H9 (cell line): Measurements from ENCODE around the gene PLPP7. TPM values are rescaled to one million over a fixed set of nuclear protein-coding genes. Genes with fewer than 3 reads are reported as not detected.

Source experiments
- DNase-seq: peaks from one replicate; pipeline ENCODE4 v3.0.0-alpha.2; 2017
- H2AFZ ChIP-seq: one replicate; pipeline ENCODE4 v1.6.1; 2013; ENCODE audit warnings: mild to moderate bottlenecking, low read length, control low read depth, moderate library complexity
- H2AK5ac ChIP-seq: 2 replicates; pipeline ENCODE4 v1.6.1; 2013; ENCODE audit warnings: low read length, control low read depth, mixed read lengths; ENCODE audit not compliant: insufficient read length
- H2BK120ac ChIP-seq: one replicate; pipeline ENCODE4 v1.6.1; 2013; ENCODE audit warnings: low read depth, mild to moderate bottlenecking, low read length, control low read depth, inconsistent platforms; ENCODE audit not compliant: poor library complexity, severe bottlenecking
- H2BK12ac ChIP-seq: 2 replicates; pipeline ENCODE4 v1.6.1; 2013; ENCODE audit warnings: low read length, control low read depth, mixed read lengths, low read depth; ENCODE audit not compliant: insufficient read length
- H2BK15ac ChIP-seq: 2 replicates; pipeline ENCODE4 v1.6.1; 2013; ENCODE audit warnings: low read depth, low read length, control low read depth
- H2BK20ac ChIP-seq: one replicate; pipeline ENCODE4 v1.6.1; 2013; ENCODE audit warnings: low read depth, mild to moderate bottlenecking, low read length, control low read depth, inconsistent platforms; ENCODE audit not compliant: poor library complexity, severe bottlenecking
- H2BK5ac ChIP-seq: 2 replicates; pipeline ENCODE4 v1.6.1; 2013; ENCODE audit warnings: low read length, control low read depth, mixed read lengths; ENCODE audit not compliant: insufficient read length
- H3K14ac ChIP-seq: 2 replicates; pipeline ENCODE4 v1.6.1; 2013; ENCODE audit warnings: low read length, control low read depth; ENCODE audit not compliant: insufficient read depth
- H3K18ac ChIP-seq: 2 replicates; pipeline ENCODE4 v1.6.1; 2013; ENCODE audit warnings: low read depth, mild to moderate bottlenecking, mixed read lengths, low read length, control low read depth; ENCODE audit not compliant: insufficient read length
- H3K23ac ChIP-seq: 2 replicates; pipeline ENCODE4 v1.6.1; 2013; ENCODE audit warnings: low read length, control low read depth, mixed read lengths, low read depth; ENCODE audit not compliant: insufficient read length
- H3K23me2 ChIP-seq: 2 replicates; pipeline ENCODE4 v1.6.1; 2013; ENCODE audit warnings: low read depth, mild to moderate bottlenecking, mixed read lengths, low read length, control low read depth; ENCODE audit not compliant: insufficient read length, poor library complexity, severe bottlenecking
- H3K27ac ChIP-seq: 2 replicates; pipeline ENCODE4 v1.5.1; 2013; ENCODE audit warnings: low read length, control low read depth, mixed read lengths, low read depth; ENCODE audit not compliant: insufficient read length
- H3K27me3 ChIP-seq: 2 replicates; pipeline ENCODE4 v1.6.1; 2013; ENCODE audit warnings: low read length, control low read depth, inconsistent platforms; ENCODE audit not compliant: insufficient read depth
- H3K4ac ChIP-seq: 2 replicates; pipeline ENCODE4 v1.6.1; 2013; ENCODE audit warnings: low read depth, mild to moderate bottlenecking, control low read depth, inconsistent platforms, low read length, moderate library complexity
- H3K4me1 ChIP-seq: 2 replicates; pipeline ENCODE4 v1.6.1; 2013; ENCODE audit warnings: low read length, control low read depth, inconsistent platforms; ENCODE audit not compliant: insufficient read depth
- H3K4me2 ChIP-seq: 2 replicates; pipeline ENCODE4 v1.6.1; 2013; ENCODE audit warnings: low read length, control low read depth, mixed read lengths; ENCODE audit not compliant: insufficient read length, insufficient read depth
- H3K56ac ChIP-seq: 2 replicates; pipeline ENCODE4 v1.6.1; 2013; ENCODE audit warnings: low read depth, mild to moderate bottlenecking, mixed read lengths, low read length, control low read depth; ENCODE audit not compliant: insufficient read length
- H3K79me1 ChIP-seq: 2 replicates; pipeline ENCODE4 v1.6.1; 2013; ENCODE audit warnings: low read depth, mild to moderate bottlenecking, moderate library complexity, low read length, control low read depth, inconsistent platforms; ENCODE audit not compliant: insufficient read depth, poor library complexity, severe bottlenecking
- H3K79me2 ChIP-seq: 2 replicates; pipeline ENCODE4 v1.6.1; 2013; ENCODE audit warnings: low read length, control low read depth, inconsistent platforms; ENCODE audit not compliant: insufficient read depth
- H3K9ac ChIP-seq: 2 replicates; pipeline ENCODE4 v1.6.1; 2013; ENCODE audit warnings: low read length, control low read depth, mixed read lengths; ENCODE audit not compliant: insufficient read length; ENCODE audit errors: extremely low read depth
- H3K9me3 ChIP-seq: one replicate; pipeline ENCODE4 v1.6.1; 2013; ENCODE audit warnings: low read depth, low read length, inconsistent platforms; ENCODE audit not compliant: control insufficient read depth
- H3T11ph ChIP-seq: one replicate; pipeline ENCODE4 v1.6.1; 2013; ENCODE audit warnings: mild to moderate bottlenecking, low read length, control low read depth, inconsistent platforms
- H4K20me1 ChIP-seq: one replicate; pipeline ENCODE4 v1.6.1; 2013; ENCODE audit not compliant: control insufficient read depth, insufficient read length, insufficient read depth
- H4K5ac ChIP-seq: 2 replicates; pipeline ENCODE4 v1.6.1; 2013; ENCODE audit warnings: low read depth, mild to moderate bottlenecking, mixed read lengths, low read length, control low read depth; ENCODE audit not compliant: insufficient read length
- H4K8ac ChIP-seq: replicated peaks from 2 replicates; pipeline ENCODE4 v1.6.1; 2013; ENCODE audit warnings: low read length, control low read depth, mixed read lengths, low read depth; ENCODE audit not compliant: insufficient read length
- H4K91ac ChIP-seq: 2 replicates; pipeline ENCODE4 v1.6.1; 2013; ENCODE audit warnings: low read depth, mild to moderate bottlenecking, moderate library complexity, mixed read lengths, low read length, control low read depth; ENCODE audit not compliant: insufficient read length
- H3K27ac Mint-ChIP-seq, 3 experiments: 2 replicates in 2 of 3; 3 replicates in 1 of 3; pipeline ENCODE4 v1.8.0; 2020 to 2021; ENCODE audit warnings: mixed read lengths in 3 of 3, mild to moderate bottlenecking in 1 of 3, moderate library complexity in 1 of 3
- H3K27me3 Mint-ChIP-seq: 2 replicates; pipeline ENCODE4 v1.8.0; 2021; ENCODE audit warnings: low read depth, mild to moderate bottlenecking, moderate library complexity, mixed read lengths
- H3K36me3 Mint-ChIP-seq, 3 experiments: 2 replicates in 2 of 3; 3 replicates in 1 of 3; pipeline ENCODE4 v1.8.0; 2020 to 2021; ENCODE audit warnings: low read depth in 3 of 3, mixed read lengths in 3 of 3; ENCODE audit not compliant: insufficient read depth in 1 of 3
- H3K4me1 Mint-ChIP-seq, 2 experiments: 2 replicates each; pipeline ENCODE4 v1.8.0; 2020; ENCODE audit warnings: mixed read lengths in 2 of 2
- H3K4me3 Mint-ChIP-seq, 2 experiments: 2 replicates in 1 of 2; 3 replicates in 1 of 2; pipeline ENCODE4 v1.8.0; 2020 to 2021; ENCODE audit warnings: mild to moderate bottlenecking in 2 of 2, mixed read lengths in 2 of 2, moderate library complexity in 1 of 2
- H3K9me3 Mint-ChIP-seq, 2 experiments: 2 replicates in 1 of 2; 3 replicates in 1 of 2; pipeline ENCODE4 v1.8.0; 2020; ENCODE audit warnings: mild to moderate bottlenecking in 2 of 2, mixed read lengths in 2 of 2, moderate library complexity in 1 of 2
- CTCF ChIP-seq: fragments of 200-600 bp; sonication (generic); conservative IDR thresholded peaks from 3 replicates; pipeline ENCODE4 v1.8.0; 2021; ENCODE audit warnings: antibody characterized with exemption, mild to moderate bottlenecking
- WGBS: extraction: QIAGEN DNeasy Blood & Tissue Kit; methylation state at CpG from one replicate; pipeline ENCODE4 v1.1.7; 2013; ENCODE audit warnings: missing lambda C conversion rate, low lambda C conversion rate, mixed read lengths; ENCODE audit not compliant: insufficient read length; ENCODE audit errors: extremely low coverage; 5-methylcytosine and 5-hydroxymethylcytosine counted together
- total RNA-seq: library from RNA; stranded (reverse); gene quantifications from 2 replicates; pipeline ENCODE4 v1.2.1, GENCODE V29; 2021

PLPP7 gene
- total RNA-seq, 1 experiment from 2014 or later: 1.9 TPM

DNA sequence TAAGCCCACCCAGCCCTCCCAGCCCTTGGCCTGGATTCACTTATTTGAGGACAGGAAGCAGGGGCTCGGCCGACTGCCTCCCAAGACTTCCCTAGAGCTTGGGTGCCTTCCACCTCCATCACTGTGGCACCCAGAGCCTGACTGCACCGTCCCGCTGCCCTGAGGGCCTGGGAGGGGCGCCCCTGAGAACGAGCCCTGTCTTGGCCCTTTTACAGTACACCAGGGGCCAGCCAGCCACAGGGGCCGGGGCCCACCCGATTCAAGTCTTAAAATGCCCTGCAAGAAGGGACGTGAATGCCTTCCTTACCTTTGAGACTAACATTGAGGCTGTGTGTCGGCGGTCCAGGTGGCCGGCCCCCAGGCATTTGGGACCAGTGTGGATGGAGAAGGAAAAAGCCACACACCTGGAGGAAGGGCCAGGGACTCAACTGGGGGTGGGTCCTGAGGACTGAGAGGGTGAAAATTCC, 30.1 kb upstream of the PLPP7 start:
- H2BK120ac ChIP-seq: no peak overlapping the region
- no CpG with 5 or more reads among the region's 12 CpGs for WGBS
- H3K4me2 ChIP-seq: no peak overlapping the region
- H2BK5ac ChIP-seq: no peak overlapping the region
- no peak overlapping the region for H4K91ac ChIP-seq
- no peaks in the 10 kb centered on the region for H3K27me3 Mint-ChIP-seq
- H3K79me2 ChIP-seq: no peaks in the 10 kb centered on the region
- no peak overlapping the region for H2BK12ac ChIP-seq
- H3K4ac ChIP-seq: no peak overlapping the region
- H4K8ac ChIP-seq: no peak overlapping the region
- no peak overlapping the region; a peak in 1 of 7 replicates for H3K27ac Mint-ChIP-seq
- no peak overlapping the region for H2AFZ ChIP-seq
- no peak overlapping the region for H3K56ac ChIP-seq
- 0 out of 5 replicates have a peak overlapping the region, but pooled peaks of 1 of the 2 experiments have one; percentile 12 for H3K4me3 Mint-ChIP-seq
- H2BK15ac ChIP-seq: no peak overlapping the region
- no peak overlapping the region for H3K9ac ChIP-seq
- H3K18ac ChIP-seq: no peak overlapping the region
- no peak overlapping the region for H3T11ph ChIP-seq
- no peaks in the 10 kb centered on the region for H3K79me1 ChIP-seq
- no peaks in the 10 kb centered on the region; the same call in 1 of the 2 replicates for H3K4me1 ChIP-seq
- H3K36me3 Mint-ChIP-seq: peaks cover 0 to 4% (median 3%) of the 10 kb centered on the region in 3 experiments; a peak in 4 of 7 replicates
- H3K27me3 ChIP-seq: no peaks in the 10 kb centered on the region
- DNase-seq: no peak
- no peak for TF ChIP-seq CTCF
- no peak overlapping the region for H3K27ac ChIP-seq
- no peaks in the 10 kb centered on the region for H4K20me1 ChIP-seq
- no peak overlapping the region for H3K14ac ChIP-seq
- H3K4me1 Mint-ChIP-seq: peaks cover 9 to 25% of the 10 kb centered on the region in 2 experiments
- H3K23me2 ChIP-seq: peaks cover 5% of the 10 kb centered on the region
- no peak overlapping the region for H2AK5ac ChIP-seq
- H4K5ac ChIP-seq: no peak overlapping the region
- no peaks in the 10 kb centered on the region for H3K9me3 Mint-ChIP-seq
- no peak overlapping the region for H3K23ac ChIP-seq
- no peaks in the 10 kb centered on the region for H3K9me3 ChIP-seq
- H2BK20ac ChIP-seq: no peak overlapping the region
